Motor neuron (in vitro differentiated cells): ENCODE data around the gene CLDN4. TPM values are rescaled to one million over a fixed set of nuclear protein-coding genes. Genes with fewer than 3 reads are reported as not detected.
"Not testable (repeated sequence)": the region's sequence is repeated elsewhere in the genome, so short reads cannot be mapped to it uniquely, and the experiment has no call there.

ENCODE experiments used
- ATAC-seq, 8 experiments: fragments of 200-7000 bp; cut with Tn5 transposase; replicated peaks in 6 of 8; 2 replicates each; pipeline ENCODE4 v1.8.0; 2021; ENCODE audit warnings: mild to moderate bottlenecking in 8 of 8, moderate library complexity in 8 of 8
- H3K27ac ChIP-seq, 2 donors: fragments of 250-450 bp; sonication (Bioruptor Pico); 2 replicates each; pipeline ENCODE4 v1.9.0; 2021; ENCODE audit warnings: antibody characterized with exemption in 2 of 2, mild to moderate bottlenecking in 2 of 2, moderate library complexity in 1 of 2
- H3K4me1 ChIP-seq, 2 donors: fragments of 250-450 bp; sonication (Bioruptor Pico); replicated peaks in 1 of 2; 2 replicates each; pipeline ENCODE4 v1.6.1; 2021; ENCODE audit warnings: antibody characterized with exemption in 2 of 2, mild to moderate bottlenecking in 2 of 2, moderate library complexity in 1 of 2
- H3K4me3 ChIP-seq, 5 donors: fragments of 250-450 bp; sonication (Bioruptor Pico); 2 replicates each; pipeline ENCODE4 v1.9.0; 2021; ENCODE audit warnings: antibody characterized with exemption in 5 of 5, mild to moderate bottlenecking in 5 of 5, moderate library complexity in 4 of 5
- WGBS, 10 experiments: fragments of 450-650 bp; shearing (Covaris generic); methylation state at CpG; one replicate each; pipeline ENCODE4 v1.0.0; 2022; 5-methylcytosine and 5-hydroxymethylcytosine counted together
- in situ Hi-C, 9 experiments: fragments of 400-800 bp; cut with MboI; loops; one replicate each; pipeline ENCODE4 v1.15.0; 2021; ENCODE audit warnings: low sequenced_read_pairs in 9 of 9, low pct_unique_long_range_greater_than_20kb in 2 of 9; ENCODE audit not compliant: unreplicated experiment in 9 of 9
- total RNA-seq, 8 experiments: library from RNA; unstranded; fragments of 300-600 nt; gene quantifications; 2 replicates each; pipeline versions ENCODE4 v1.2.3 to v1.2.4, GENCODE V29; 2022

Gene CLDN4
- 1 to 10 TPM in 6 of 8 experiments, under 1 TPM in 2; 0.17 to 2.7 (median 1.3) TPM for total RNA-seq

- H3K27ac ChIP-seq, result peak within 1 kb of the TSS in 1 of 2 donors; percentile 32
- 25 to 90% (median 77%) methylated on average over 1 to 11 of the region's 42 CpGs; no CpG with 5 or more reads in 2 of the 10 experiments for whole genome bisulfite sequencing, 10 experiments
- H3K4me1 ChIP-seq, result peaks cover 12 to 39% of the 10 kb centered on the region in 2 donors
- ATAC-seq, result peak in 5 of 8 experiments; percentile 66 to 81 (median 74)
- no peak within 1 kb of the TSS for H3K4me3 ChIP-seq
- in situ Hi-C loops, result no loop called here
Observed at GRCh38 chr7:73830681-73831583, at the start of gene CLDN4. CLDN4 (plus strand) TSS chr7:73830996; CDS start chr7:73831202, 206 bp downstream.

GRCh38 chr7:73786588-73786987, 44.2 kb upstream of the CLDN4 start:
- no peak overlapping the region for H3K27ac ChIP-seq
- ATAC-seq, result no peak
- H3K4me1 ChIP-seq, result no peaks in the 10 kb centered on the region
- no peak overlapping the region for H3K4me3 ChIP-seq
- in situ Hi-C loops, result no loop called here
- 11 to 100% (median 75%) methylated on average over 1 of the region's 1 CpG; no CpG with 5 or more reads in 1 of the 10 experiments for WGBS, 10 experiments

GRCh38 chr7:73787786-73788048, 43.1 kb upstream of the CLDN4 start:
- 50 to 100% (median 69%) methylated on average over 1 of the region's 1 CpG; no CpG with 5 or more reads in 2 of the 10 experiments for WGBS, 10 experiments
- H3K4me1 ChIP-seq, H3K4me3 ChIP-seq, in situ Hi-C loops, ATAC-seq, H3K27ac ChIP-seq: not testable (repeated sequence)

GRCh38 chr7:73789051-73789450, 41.7 kb upstream of the CLDN4 start:
- H3K4me3 ChIP-seq, result no peak overlapping the region
- WGBS, 10 experiments, result 35 to 91% (median 82%) methylated on average over 1 to 4 of the region's 4 CpGs
- no peak overlapping the region for H3K27ac ChIP-seq
- in situ Hi-C loops, result no loop called here
- ATAC-seq, result no peak
- peaks cover 0 to 5% of the 10 kb centered on the region in 2 donors for H3K4me1 ChIP-seq

GRCh38 chr7:73791170-73791690, 39.6 kb upstream of the CLDN4 start:
- in situ Hi-C loops, result not testable (repeated sequence)
- 20 to 96% (median 93%) methylated on average over 1 to 6 of the region's 7 CpGs; no CpG with 5 or more reads in 5 of the 10 experiments for WGBS, 10 experiments

GRCh38 chr7:73795188-73795587, 35.6 kb upstream of the CLDN4 start:
- H3K27ac ChIP-seq, H3K4me1 ChIP-seq, H3K4me3 ChIP-seq, in situ Hi-C loops, ATAC-seq: not testable (repeated sequence)

More at GRCh38 chr7:73791170-73791690, 39.6 kb upstream of the CLDN4 start:
- not testable (repeated sequence) for ATAC-seq, H3K27ac ChIP-seq, H3K4me3 ChIP-seq, H3K4me1 ChIP-seq

- H3K4me3 ChIP-seq, H3K27ac ChIP-seq, ATAC-seq, in situ Hi-C loops, H3K4me1 ChIP-seq: not testable (repeated sequence)
- no CpG with 5 or more reads among the region's 6 CpGs for WGBS, 10 experiments
Observed at GRCh38 chr7:73796656-73797055, 34.1 kb upstream of the CLDN4 start.

- no CpG with 5 or more reads among the region's 34 CpGs for WGBS, 10 experiments
- ATAC-seq, result not testable (repeated sequence)
Observed at GRCh38 chr7:73797176-73797575, 33.6 kb upstream of the CLDN4 start.

GRCh38 chr7:73799282-73800141, 31.3 kb upstream of the CLDN4 start:
- ATAC-seq, result no peak
- in situ Hi-C loops, result no loop called here
- WGBS, 10 experiments, result 0 to 89% (median 61%) methylated on average over 1 to 9 of the region's 10 CpGs; no CpG with 5 or more reads in 1 of the 10 experiments

More at GRCh38 chr7:73797176-73797575, 33.6 kb upstream of the CLDN4 start:
- H3K4me1 ChIP-seq, H3K4me3 ChIP-seq, in situ Hi-C loops, H3K27ac ChIP-seq: not testable (repeated sequence)

GRCh38 chr7:73801577-73801976, 29.2 kb upstream of the CLDN4 start:
- ATAC-seq, result no peak
- WGBS, 10 experiments, result 0 to 100% (median 85%) methylated on average over 1 of the region's 1 CpG; no CpG with 5 or more reads in 1 of the 10 experiments
- in situ Hi-C loops, result no loop called here
- Histone ChIP-seq H3K27ac (no peak overlapping the region), H3K4me1 (no peaks in the 10 kb centered on the region), H3K4me3 (no peak overlapping the region)

More at GRCh38 chr7:73799282-73800141, 31.3 kb upstream of the CLDN4 start:
- Histone ChIP-seq H3K27ac (no peak overlapping the region), H3K4me3 (no peak overlapping the region), H3K4me1 (no peaks in the 10 kb centered on the region)

GRCh38 chr7:73802459-73802858, 28.3 kb upstream of the CLDN4 start:
- no peaks in the 10 kb centered on the region for H3K4me1 ChIP-seq
- in situ Hi-C loops, result no loop called here

GRCh38 chr7:73809467-73809951, 21.3 kb upstream of the CLDN4 start:
- Histone ChIP-seq H3K27ac (no peak overlapping the region), H3K4me1 (no peaks in the 10 kb centered on the region), H3K4me3 (no peak overlapping the region)
- in situ Hi-C loops, result no loop called here
- WGBS, 10 experiments, result 53 to 88% (median 72%) methylated on average over 1 to 11 of the region's 21 CpGs; no CpG with 5 or more reads in 6 of the 10 experiments
- ATAC-seq, result peak in 2 of 8 experiments; percentile 25 to 51

More at GRCh38 chr7:73802459-73802858, 28.3 kb upstream of the CLDN4 start:
- 14 to 100% (median 82%) methylated on average over 1 to 4 of the region's 4 CpGs for WGBS, 10 experiments
- Histone ChIP-seq H3K4me3 (no peak overlapping the region), H3K27ac (no peak overlapping the region)
- ATAC-seq, result no peak

- Histone ChIP-seq H3K4me1 (no peaks in the 10 kb centered on the region), H3K4me3 (no peak overlapping the region), H3K27ac (no peak overlapping the region)
- ATAC-seq, result no peak
- in situ Hi-C loops, result no loop called here
- 81 to 100% methylated on average over 2 to 3 of the region's 4 CpGs; no CpG with 5 or more reads in 8 of the 10 experiments for WGBS, 10 experiments
Observed at GRCh38 chr7:73810998-73811360, 19.8 kb upstream of the CLDN4 start.
